CD14-positive monocyte (primary cell): ENCODE measurements around the gene SERINC3. TPM values are rescaled to one million over a fixed set of nuclear protein-coding genes. Genes with fewer than 3 reads are reported as not detected.

Experiments used
- DNase-seq, 3 donors: peaks; one replicate each; pipeline ENCODE4 v3.0.0-alpha.2; 2011 to 2022
- H2AFZ ChIP-seq: 2 replicates; pipeline ENCODE4 v1.6.0; 2012; ENCODE audit warnings: mild to moderate bottlenecking, low read depth, low read length, inconsistent platforms; ENCODE audit not compliant: insufficient read depth, poor library complexity, severe bottlenecking
- H3K27ac ChIP-seq, 2 donors: 1 replicate in 1 of 2; 2 replicates in 1 of 2; pipeline ENCODE4 v1.5.1; 2012 to 2013; ENCODE audit warnings: low read length in 2 of 2, control low read depth in 1 of 2, inconsistent platforms in 1 of 2, low read depth in 1 of 2, mild to moderate bottlenecking in 1 of 2
- H3K27me3 ChIP-seq, 2 donors: one replicate each; pipeline versions ENCODE4 v1.6.0 to v1.6.1; 2011 to 2013; ENCODE audit warnings: low read length in 2 of 2; ENCODE audit not compliant: control insufficient read depth in 2 of 2, insufficient read depth in 2 of 2
- H3K36me3 ChIP-seq, 2 donors: replicated peaks in 1 of 2; 1 replicate in 1 of 2; 2 replicates in 1 of 2; pipeline versions ENCODE4 v1.5.1 to v1.6.1; 2012 to 2013; ENCODE audit warnings: low read length in 2 of 2, control low read depth in 1 of 2, inconsistent platforms in 1 of 2, mild to moderate bottlenecking in 1 of 2; ENCODE audit not compliant: insufficient read depth in 2 of 2, control insufficient read depth in 1 of 2
- H3K4me1 ChIP-seq, 2 donors: 1 replicate in 1 of 2; 2 replicates in 1 of 2; pipeline versions ENCODE4 v1.5.1 to v1.6.1; 2012 to 2013; ENCODE audit warnings: low read length in 2 of 2, control low read depth in 1 of 2, inconsistent platforms in 1 of 2, mild to moderate bottlenecking in 1 of 2, moderate library complexity in 1 of 2; ENCODE audit not compliant: insufficient read depth in 2 of 2, control insufficient read depth in 1 of 2
- H3K4me2 ChIP-seq: replicated peaks from 2 replicates; pipeline ENCODE3; 2012; ENCODE audit warnings: low read length, moderate library complexity, mild to moderate bottlenecking; ENCODE audit not compliant: poor library complexity, severe bottlenecking; ENCODE audit errors: extremely low read depth
- H3K4me3 ChIP-seq, 3 experiments: fragments of 200-600 bp in 1 of 3; sonication (generic) in 1 of 3; replicated peaks in 1 of 3; 1 replicate in 2 of 3; 2 replicates in 1 of 3; pipeline ENCODE4 v1.5.1; 2011 to 2013; ENCODE audit warnings: low read length in 3 of 3, mild to moderate bottlenecking in 3 of 3, control low read depth in 2 of 3, low read depth in 2 of 3, inconsistent platforms in 1 of 3, moderate library complexity in 1 of 3
- H3K79me2 ChIP-seq: 2 replicates; pipeline ENCODE4 v1.6.0; 2012; ENCODE audit warnings: mild to moderate bottlenecking, control low read depth, inconsistent platforms, low read length, moderate library complexity; ENCODE audit not compliant: insufficient read depth
- H3K9ac ChIP-seq: 2 replicates; pipeline ENCODE4 v1.6.0; 2017; ENCODE audit warnings: low read length, mild to moderate bottlenecking; ENCODE audit not compliant: insufficient read depth, poor library complexity, severe bottlenecking
- H3K9me3 ChIP-seq, 2 donors: replicated peaks in 1 of 2; 1 replicate in 1 of 2; 2 replicates in 1 of 2; pipeline versions ENCODE4 v1.5.1 to v1.6.1; 2012 to 2013; ENCODE audit warnings: low read length in 2 of 2, control low read depth in 1 of 2; ENCODE audit not compliant: control insufficient read depth in 1 of 2, insufficient read depth in 1 of 2
- H4K20me1 ChIP-seq: 2 replicates; pipeline ENCODE4 v1.6.0; 2012; ENCODE audit warnings: mild to moderate bottlenecking, low read length, control low read depth, moderate library complexity; ENCODE audit not compliant: insufficient read depth
- H3K27ac Mint-ChIP-seq, 7 donors: one replicate each; pipeline ENCODE4 v1.8.0; 2020; ENCODE audit warnings: mild to moderate bottlenecking in 7 of 7, mixed read lengths in 7 of 7, moderate library complexity in 6 of 7, inconsistent platforms in 2 of 7
- H3K27me3 Mint-ChIP-seq, 3 donors: one replicate each; pipeline ENCODE4 v1.8.0; 2021 to 2022; ENCODE audit warnings: low read depth in 3 of 3, mild to moderate bottlenecking in 3 of 3, mixed read lengths in 3 of 3, moderate library complexity in 3 of 3, inconsistent platforms in 1 of 3
- H3K36me3 Mint-ChIP-seq, 2 donors: one replicate each; pipeline ENCODE4 v1.8.0; 2020; ENCODE audit warnings: mixed read lengths in 2 of 2, inconsistent platforms in 1 of 2, mild to moderate bottlenecking in 1 of 2
- H3K4me1 Mint-ChIP-seq: one replicate; pipeline ENCODE4 v1.8.0; 2020; ENCODE audit warnings: mild to moderate bottlenecking, mixed read lengths
- H3K4me3 Mint-ChIP-seq, 2 donors: one replicate each; pipeline ENCODE4 v1.8.0; 2020; ENCODE audit warnings: mild to moderate bottlenecking in 2 of 2, mixed read lengths in 2 of 2, moderate library complexity in 1 of 2
- H3K9me3 Mint-ChIP-seq, 7 donors: one replicate each; pipeline ENCODE4 v1.8.0; 2020 to 2022; ENCODE audit warnings: mixed read lengths in 7 of 7, mild to moderate bottlenecking in 6 of 7, moderate library complexity in 6 of 7, inconsistent platforms in 2 of 7
- WGBS: methylation state at CpG from one replicate; pipeline ENCODE4 v1.1.5; 2013; ENCODE audit warnings: missing lambda C conversion rate; ENCODE audit not compliant: insufficient coverage; 5-methylcytosine and 5-hydroxymethylcytosine counted together
- intact Hi-C, 2 donors: fragments of 100-400 bp; cut with micrococcal nuclease; formaldehyde crosslinking; loops; one replicate each; pipeline versions ENCODE4 v1.15.0 to v1.15.1; 2023
- polyA plus RNA-seq, 3 donors: library from polyadenylated mRNA; depleted of rRNA in 1 of 3; unstranded in 2 of 3; stranded (reverse) in 1 of 3; fragments of 300-500 nt in 2 of 3; fragments of >200 nt in 1 of 3; fragmentation: Illumina TruSeq in 2 of 3; gene quantifications; 1 replicate in 2 of 3; 2 replicates in 1 of 3; pipeline ENCODE4 v1.2.3, GENCODE V29; 2012 to 2021
- TF ChIP-seq, protein P1 (sequence below): fragments of 200-600 bp; IDR thresholded peaks from one replicate; pipeline ENCODE4 v1.8.0; 2022; ENCODE audit warnings: antibody characterized with exemption, mild to moderate bottlenecking

SERINC3 gene
- polyA plus RNA-seq, 3 donors, result 49.8 to 194 (median 157) TPM

DNA sequence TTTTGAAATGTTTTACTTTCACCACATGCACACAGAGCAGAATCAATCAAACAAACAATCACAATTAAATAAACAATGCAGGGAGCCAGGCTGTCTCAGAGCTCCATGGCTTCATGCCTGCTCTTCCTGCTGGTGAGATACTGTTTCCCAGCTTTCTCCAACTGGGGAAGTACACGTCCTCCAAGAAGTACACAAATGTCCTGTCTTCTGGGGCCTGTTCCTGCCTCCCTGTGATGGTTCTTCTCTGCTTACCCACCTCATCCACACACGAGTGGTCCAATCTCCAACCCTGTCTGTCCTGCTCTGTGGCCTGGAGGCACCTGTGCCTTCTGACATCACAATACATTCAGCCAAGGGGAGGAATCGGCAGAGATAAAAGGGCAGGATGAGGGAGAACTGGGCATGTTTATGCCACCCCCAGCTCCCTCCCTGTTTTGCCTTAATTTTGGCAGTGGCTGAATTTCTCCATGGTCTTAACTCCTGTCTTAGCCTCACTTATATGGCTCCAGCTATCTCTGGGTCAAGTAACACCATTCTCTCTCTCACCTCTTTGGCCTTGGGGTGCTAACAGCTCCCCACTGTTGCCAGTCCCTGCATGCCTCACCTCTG is 71.5 kb downstream of the SERINC3 start:
- Mint-ChIP-seq H3K27me3 (peaks cover 7 to 8% (median 7%) of the 10 kb centered on the region in 3 donors), H3K4me1 (peaks cover 7% of the 10 kb centered on the region), H3K9me3 (peaks cover 0 to 2% (median 0%) of the 10 kb centered on the region in 7 donors), H3K36me3 (no peaks in the 10 kb centered on the region), H3K27ac (no peak overlapping the region), H3K4me3 (no peak overlapping the region)
- TF ChIP-seq, protein P1, sequence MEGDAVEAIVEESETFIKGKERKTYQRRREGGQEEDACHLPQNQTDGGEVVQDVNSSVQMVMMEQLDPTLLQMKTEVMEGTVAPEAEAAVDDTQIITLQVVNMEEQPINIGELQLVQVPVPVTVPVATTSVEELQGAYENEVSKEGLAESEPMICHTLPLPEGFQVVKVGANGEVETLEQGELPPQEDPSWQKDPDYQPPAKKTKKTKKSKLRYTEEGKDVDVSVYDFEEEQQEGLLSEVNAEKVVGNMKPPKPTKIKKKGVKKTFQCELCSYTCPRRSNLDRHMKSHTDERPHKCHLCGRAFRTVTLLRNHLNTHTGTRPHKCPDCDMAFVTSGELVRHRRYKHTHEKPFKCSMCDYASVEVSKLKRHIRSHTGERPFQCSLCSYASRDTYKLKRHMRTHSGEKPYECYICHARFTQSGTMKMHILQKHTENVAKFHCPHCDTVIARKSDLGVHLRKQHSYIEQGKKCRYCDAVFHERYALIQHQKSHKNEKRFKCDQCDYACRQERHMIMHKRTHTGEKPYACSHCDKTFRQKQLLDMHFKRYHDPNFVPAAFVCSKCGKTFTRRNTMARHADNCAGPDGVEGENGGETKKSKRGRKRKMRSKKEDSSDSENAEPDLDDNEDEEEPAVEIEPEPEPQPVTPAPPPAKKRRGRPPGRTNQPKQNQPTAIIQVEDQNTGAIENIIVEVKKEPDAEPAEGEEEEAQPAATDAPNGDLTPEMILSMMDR, result no peak
- Histone ChIP-seq H3K27me3 (no peaks in the 10 kb centered on the region), H2AFZ (no peak overlapping the region), H4K20me1 (no peaks in the 10 kb centered on the region), H3K27ac (no peak overlapping the region), H3K4me3 (no peak overlapping the region), H3K9ac (no peak overlapping the region), H3K4me2 (no peak overlapping the region), H3K4me1 (peaks cover 6% of the 10 kb centered on the region in 2 donors), H3K9me3 (no peaks in the 10 kb centered on the region), H3K36me3 (no peaks in the 10 kb centered on the region), H3K79me2 (no peaks in the 10 kb centered on the region)
- no peak for DNase-seq
- WGBS, result 71% methylated on average over 1 of the region's 3 CpGs
- intact Hi-C loops, result no loop called here

- H3K79me2 ChIP-seq, result no peaks in the 10 kb centered on the region
- TF ChIP-seq, protein P1, result no peak
- intact Hi-C loops, result no loop called here
- no peaks in the 10 kb centered on the region for H3K9me3 ChIP-seq
- 86% methylated on average over 1 of the region's 7 CpGs for WGBS
- H3K27me3 ChIP-seq, result no peaks in the 10 kb centered on the region
- no peak overlapping the region for H3K4me3 Mint-ChIP-seq
- peaks cover under 1% of the 10 kb centered on the region in 2 donors for H3K4me1 ChIP-seq
- no peak overlapping the region for H3K4me2 ChIP-seq
- H3K27ac ChIP-seq, result no peak overlapping the region
- no peak overlapping the region for H2AFZ ChIP-seq
- no peak overlapping the region for H3K27ac Mint-ChIP-seq
- no peaks in the 10 kb centered on the region for H3K36me3 Mint-ChIP-seq
- peaks cover 0 to 2% (median 0%) of the 10 kb centered on the region in 7 donors for H3K9me3 Mint-ChIP-seq
- DNase-seq, result no peak
- no peaks in the 10 kb centered on the region for H3K36me3 ChIP-seq
- H4K20me1 ChIP-seq, result no peaks in the 10 kb centered on the region
- H3K9ac ChIP-seq, result no peak overlapping the region
- peaks cover 7 to 8% (median 7%) of the 10 kb centered on the region in 3 donors for H3K27me3 Mint-ChIP-seq
- peaks cover 1% of the 10 kb centered on the region for H3K4me1 Mint-ChIP-seq
- no peak overlapping the region for H3K4me3 ChIP-seq
These were observed 72.0 kb downstream of the SERINC3 start for GRCh38 chr20:44449864-44450263.
